GM12872 (cell line): ENCODE measurements around the gene ZNF436.

Experiments used
- CTCF ChIP-seq: IDR thresholded peaks from 3 replicates; pipeline ENCODE4 v1.5.1; 2011; ENCODE audit warnings: low read depth, mild to moderate bottlenecking, low read length, moderate library complexity; ENCODE audit not compliant: insufficient read depth

ZNF436 gene

GRCh38 chr1:23322770-23323169, 46.9 kb downstream of the ZNF436 start:
- no peak for TF ChIP-seq CTCF
